Stimulated activated effector memory CD8-positive, alpha-beta T cell treated with anti-CD3 and anti-CD28 coated beads, Interleukin-12 subunit alpha, Interleukin-12 subunit beta, amount 100 ng/mL, for 72 hours (primary cell): ENCODE results near the gene NSUN3.

Source experiments
- ATAC-seq: fragments of 150-1000 bp; cut with Tn5 transposase; 2 replicates; pipeline ENCODE4 v1.10.0; 2021
- DNase-seq, 2 donors: peaks; one replicate each; pipeline ENCODE4 v3.0.0; 2021 to 2022; ENCODE audit warnings: low spot score in 2 of 2
- H3K27ac Mint-ChIP-seq: one replicate; pipeline ENCODE4 v1.8.0; 2022; ENCODE audit warnings: mild to moderate bottlenecking, mixed read lengths
- H3K36me3 Mint-ChIP-seq: one replicate; pipeline ENCODE4 v1.8.0; 2022; ENCODE audit warnings: mild to moderate bottlenecking, mixed read lengths
- H3K4me1 Mint-ChIP-seq: one replicate; pipeline ENCODE4 v1.8.0; 2022; ENCODE audit warnings: mixed read lengths
- H3K4me3 Mint-ChIP-seq: one replicate; pipeline ENCODE4 v1.8.0; 2022; ENCODE audit warnings: mild to moderate bottlenecking, mixed read lengths
- H3K9me3 Mint-ChIP-seq: one replicate; pipeline ENCODE4 v1.8.0; 2022; ENCODE audit warnings: mixed read lengths

The NSUN3 gene

GRCh38 chr3:94136133-94136532 is 73.3 kb downstream of the NSUN3 start:
- no peak overlapping the region for H3K27ac Mint-ChIP-seq
- no peaks in the 10 kb centered on the region for H3K36me3 Mint-ChIP-seq
- H3K4me3 Mint-ChIP-seq: no peak overlapping the region
- DNase-seq (no peak), ATAC-seq (no peak)
- no peaks in the 10 kb centered on the region for H3K4me1 Mint-ChIP-seq
- H3K9me3 Mint-ChIP-seq: peaks cover 5% of the 10 kb centered on the region

GRCh38 chr3:94137377-94137776 is 74.5 kb downstream of the NSUN3 start:
- no peaks in the 10 kb centered on the region for H3K36me3 Mint-ChIP-seq
- peaks cover 5% of the 10 kb centered on the region for H3K9me3 Mint-ChIP-seq
- DNase-seq (no peak), ATAC-seq (no peak)
- H3K4me3 Mint-ChIP-seq: no peak overlapping the region
- H3K27ac Mint-ChIP-seq: no peak overlapping the region
- no peaks in the 10 kb centered on the region for H3K4me1 Mint-ChIP-seq

GRCh38 chr3:94146455-94146854 is 83.6 kb downstream of the NSUN3 start:
- no peak for DNase-seq

GRCh38 chr3:94147012-94147411 is 84.2 kb downstream of the NSUN3 start:
- Mint-ChIP-seq H3K4me1 (no peaks in the 10 kb centered on the region), H3K4me3 (no peak overlapping the region), H3K36me3 (no peaks in the 10 kb centered on the region), H3K9me3 (no peaks in the 10 kb centered on the region), H3K27ac (no peak overlapping the region)
- ATAC-seq (no peak), DNase-seq (no peak)

More at GRCh38 chr3:94146455-94146854, 83.6 kb downstream of the NSUN3 start:
- H3K4me3 Mint-ChIP-seq: no peak overlapping the region
- no peaks in the 10 kb centered on the region for H3K9me3 Mint-ChIP-seq
- H3K4me1 Mint-ChIP-seq: no peaks in the 10 kb centered on the region
- no peaks in the 10 kb centered on the region for H3K36me3 Mint-ChIP-seq
- H3K27ac Mint-ChIP-seq: no peak overlapping the region
- no peak for ATAC-seq

- no peaks in the 10 kb centered on the region for H3K36me3 Mint-ChIP-seq
- H3K27ac Mint-ChIP-seq: no peak overlapping the region
- H3K4me1 Mint-ChIP-seq: no peaks in the 10 kb centered on the region
- H3K9me3 Mint-ChIP-seq: no peaks in the 10 kb centered on the region
- no peak for ATAC-seq
- DNase-seq: no peak
- H3K4me3 Mint-ChIP-seq: no peak overlapping the region
These were observed 87.3 kb downstream of the NSUN3 start for GRCh38 chr3:94150113-94150512.

- no peaks in the 10 kb centered on the region for H3K4me1 Mint-ChIP-seq
- H3K27ac Mint-ChIP-seq: no peak overlapping the region
- no peaks in the 10 kb centered on the region for H3K36me3 Mint-ChIP-seq
- no peak for DNase-seq
- no peak overlapping the region for H3K4me3 Mint-ChIP-seq
- no peaks in the 10 kb centered on the region for H3K9me3 Mint-ChIP-seq
- ATAC-seq: no peak
These were observed 93.8 kb downstream of the NSUN3 start for GRCh38 chr3:94156626-94157025.

GRCh38 chr3:94158512-94158911 is 95.7 kb downstream of the NSUN3 start:
- no peak for DNase-seq
- ATAC-seq: no peak
- no peak overlapping the region for H3K4me3 Mint-ChIP-seq
- H3K36me3 Mint-ChIP-seq: no peaks in the 10 kb centered on the region
- no peaks in the 10 kb centered on the region for H3K4me1 Mint-ChIP-seq
- no peak overlapping the region for H3K27ac Mint-ChIP-seq
- no peaks in the 10 kb centered on the region for H3K9me3 Mint-ChIP-seq

GRCh38 chr3:94159062-94159828 is 96.4 kb downstream of the NSUN3 start:
- Mint-ChIP-seq H3K4me3 (no peak overlapping the region), H3K4me1 (no peaks in the 10 kb centered on the region), H3K27ac (no peak overlapping the region), H3K36me3 (no peaks in the 10 kb centered on the region), H3K9me3 (no peaks in the 10 kb centered on the region)
- ATAC-seq (no peak), DNase-seq (no peak)

- DNase-seq: no peak
- H3K4me3 Mint-ChIP-seq: no peak overlapping the region
- no peaks in the 10 kb centered on the region for H3K9me3 Mint-ChIP-seq
- peak; percentile 90 for ATAC-seq
- no peak overlapping the region for H3K27ac Mint-ChIP-seq
- no peaks in the 10 kb centered on the region for H3K4me1 Mint-ChIP-seq
- H3K36me3 Mint-ChIP-seq: no peaks in the 10 kb centered on the region
These were observed 99.8 kb downstream of the NSUN3 start for GRCh38 chr3:94162700-94163099.

- DNase-seq (no peak), ATAC-seq (no peak)
- Mint-ChIP-seq H3K4me1 (no peaks in the 10 kb centered on the region), H3K27ac (no peak overlapping the region), H3K36me3 (no peaks in the 10 kb centered on the region), H3K4me3 (no peak overlapping the region), H3K9me3 (no peaks in the 10 kb centered on the region)
These were observed 104.5 kb downstream of the NSUN3 start for GRCh38 chr3:94167346-94167745.

- H3K36me3 Mint-ChIP-seq: no peaks in the 10 kb centered on the region
- H3K4me1 Mint-ChIP-seq: no peaks in the 10 kb centered on the region
- DNase-seq: no peak
- no peak for ATAC-seq
- no peak overlapping the region for H3K27ac Mint-ChIP-seq
- H3K4me3 Mint-ChIP-seq: no peak overlapping the region
- H3K9me3 Mint-ChIP-seq: no peaks in the 10 kb centered on the region
These were observed 104.9 kb downstream of the NSUN3 start for GRCh38 chr3:94167796-94168195.

GRCh38 chr3:94171954-94172353 is 109.1 kb downstream of the NSUN3 start:
- H3K9me3 Mint-ChIP-seq: no peaks in the 10 kb centered on the region
- H3K4me1 Mint-ChIP-seq: no peaks in the 10 kb centered on the region
- H3K4me3 Mint-ChIP-seq: no peak overlapping the region
- ATAC-seq (no peak), DNase-seq (no peak)
- H3K27ac Mint-ChIP-seq: no peak overlapping the region
- no peaks in the 10 kb centered on the region for H3K36me3 Mint-ChIP-seq

GRCh38 chr3:94172695-94173310 is 109.9 kb downstream of the NSUN3 start:
- Mint-ChIP-seq H3K4me3 (no peak overlapping the region), H3K27ac (no peak overlapping the region), H3K36me3 (no peaks in the 10 kb centered on the region), H3K9me3 (no peaks in the 10 kb centered on the region), H3K4me1 (no peaks in the 10 kb centered on the region)
- DNase-seq (no peak), ATAC-seq (no peak)

GRCh38 chr3:94173673-94174434 is 111.0 kb downstream of the NSUN3 start:
- Mint-ChIP-seq H3K36me3 (no peaks in the 10 kb centered on the region), H3K4me3 (no peak overlapping the region), H3K9me3 (no peaks in the 10 kb centered on the region), H3K4me1 (no peaks in the 10 kb centered on the region), H3K27ac (no peak overlapping the region)
- DNase-seq: no peak
- no peak for ATAC-seq

GRCh38 chr3:94175677-94176076 is 112.8 kb downstream of the NSUN3 start:
- no peak for DNase-seq
- Mint-ChIP-seq H3K27ac (no peak overlapping the region), H3K4me3 (no peak overlapping the region), H3K36me3 (no peaks in the 10 kb centered on the region), H3K9me3 (no peaks in the 10 kb centered on the region), H3K4me1 (no peaks in the 10 kb centered on the region)
- no peak for ATAC-seq
